Measurements from ENCODE around the gene ACTRT2. TPM values are rescaled to one million over a fixed set of nuclear protein-coding genes. Genes with fewer than 3 reads are reported as not detected.

ACTRT2 gene
- total and polyA plus RNA-seq, 10 of the 15 experiments (the other 5 are each of a cell fraction or from before 2014, with no cell fraction given) = not detected

DNA sequence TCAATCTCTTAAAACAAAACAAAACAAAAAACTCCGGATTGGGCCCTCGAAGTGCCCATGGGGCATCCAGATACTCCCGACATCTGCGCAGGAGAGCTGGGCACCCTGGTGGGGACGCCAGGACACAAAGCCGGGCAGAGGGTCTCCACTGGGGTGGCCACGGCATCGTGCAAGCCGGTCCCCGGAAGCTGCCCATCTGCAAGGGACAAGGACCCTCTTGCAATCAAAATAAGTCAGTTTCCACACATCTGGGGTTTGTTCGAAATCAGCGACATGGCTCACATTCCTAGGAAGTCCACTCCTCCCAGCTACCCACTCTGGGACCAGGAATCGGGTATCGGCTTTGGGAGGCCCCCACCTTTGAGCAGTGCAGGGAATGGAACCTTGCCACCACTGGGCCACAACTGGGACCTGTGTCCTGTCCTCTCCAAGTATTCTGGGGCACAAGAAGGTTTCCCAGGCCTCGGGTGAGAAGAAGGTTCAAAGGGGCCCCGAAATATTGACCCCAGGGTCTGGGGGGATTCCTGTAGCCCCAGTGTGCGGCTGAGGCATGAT is 43.1 kb downstream of the ACTRT2 start:
- intact Hi-C loops (cut with micrococcal nuclease; ENCODE audit: unreplicated experiment) (no loop called here), in situ Hi-C loops (cut with MboI) (no loop called here)
- Histone ChIP-seq H3K27ac (ENCODE audit: control insufficient read depth, insufficient read depth) (no peak overlapping the region), H3K27me3 (replicated peaks in 1 of 2; ENCODE audit: control insufficient read depth in 2 of 2, insufficient read depth in 2 of 2, low read length in 1 of 2) (no peaks in the 10 kb centered on the region; a peak in 2 of 4 replicates), H2AFZ (ENCODE audit: control insufficient read depth, low read depth, low read length) (no peak overlapping the region), H3K4me3 (no peak overlapping the region), H3K4me2 (ENCODE audit: control insufficient read depth, insufficient read depth) (no peak overlapping the region), H3K9ac (ENCODE audit: control insufficient read depth, insufficient read depth, low read length) (no peak overlapping the region), H3K36me3 (ENCODE audit: control insufficient read depth in 2 of 2, insufficient read depth in 2 of 2, low read length in 1 of 2) (no peaks in the 10 kb centered on the region), H3K4me1 (ENCODE audit: control insufficient read depth, insufficient read depth, low read length) (no peaks in the 10 kb centered on the region), H3K9me3 (replicated peaks; ENCODE audit: control insufficient read depth, insufficient read depth, low read length) (no peaks in the 10 kb centered on the region), H4K20me1 (ENCODE audit: control insufficient read depth, insufficient read depth) (no peaks in the 10 kb centered on the region), H3K79me2 (ENCODE audit: control insufficient read depth, insufficient read depth, low read length) (no peaks in the 10 kb centered on the region)
- ChIA-PET CTCF (no interaction called here), POLR2A (no interaction called here), SMC1A (ENCODE audit: uncharacterized antibody, unreplicated experiment) (no interaction called here), RAD21 (ENCODE audit: unreplicated experiment) (no interaction called here)
- 62% methylated on average over 17 of the region's 17 CpGs for WGBS (ENCODE audit: insufficient coverage, insufficient replicate concordance, low lambda C conversion rate, missing lambda C conversion rate)
- no TSS peak for BruUV-seq (replicated peaks)
- FAIRE-seq (no peak), DNase-seq (ENCODE audit: low read depth, low spot score) (no peak), ATAC-seq (no peak)
- TF ChIP-seq SMARCA5 (IDR thresholded peaks at IDR 0.05) = no peak
- TF ChIP-seq NR2C1 (IDR thresholded peaks at IDR 0.05) = no peak
- no peak for TF ChIP-seq JUNB (IDR thresholded peaks at IDR 0.05)
- TF ChIP-seq STAT1 (conservative IDR thresholded peaks at IDR 0.05) = no peak
- TF ChIP-seq, protein P1, sequence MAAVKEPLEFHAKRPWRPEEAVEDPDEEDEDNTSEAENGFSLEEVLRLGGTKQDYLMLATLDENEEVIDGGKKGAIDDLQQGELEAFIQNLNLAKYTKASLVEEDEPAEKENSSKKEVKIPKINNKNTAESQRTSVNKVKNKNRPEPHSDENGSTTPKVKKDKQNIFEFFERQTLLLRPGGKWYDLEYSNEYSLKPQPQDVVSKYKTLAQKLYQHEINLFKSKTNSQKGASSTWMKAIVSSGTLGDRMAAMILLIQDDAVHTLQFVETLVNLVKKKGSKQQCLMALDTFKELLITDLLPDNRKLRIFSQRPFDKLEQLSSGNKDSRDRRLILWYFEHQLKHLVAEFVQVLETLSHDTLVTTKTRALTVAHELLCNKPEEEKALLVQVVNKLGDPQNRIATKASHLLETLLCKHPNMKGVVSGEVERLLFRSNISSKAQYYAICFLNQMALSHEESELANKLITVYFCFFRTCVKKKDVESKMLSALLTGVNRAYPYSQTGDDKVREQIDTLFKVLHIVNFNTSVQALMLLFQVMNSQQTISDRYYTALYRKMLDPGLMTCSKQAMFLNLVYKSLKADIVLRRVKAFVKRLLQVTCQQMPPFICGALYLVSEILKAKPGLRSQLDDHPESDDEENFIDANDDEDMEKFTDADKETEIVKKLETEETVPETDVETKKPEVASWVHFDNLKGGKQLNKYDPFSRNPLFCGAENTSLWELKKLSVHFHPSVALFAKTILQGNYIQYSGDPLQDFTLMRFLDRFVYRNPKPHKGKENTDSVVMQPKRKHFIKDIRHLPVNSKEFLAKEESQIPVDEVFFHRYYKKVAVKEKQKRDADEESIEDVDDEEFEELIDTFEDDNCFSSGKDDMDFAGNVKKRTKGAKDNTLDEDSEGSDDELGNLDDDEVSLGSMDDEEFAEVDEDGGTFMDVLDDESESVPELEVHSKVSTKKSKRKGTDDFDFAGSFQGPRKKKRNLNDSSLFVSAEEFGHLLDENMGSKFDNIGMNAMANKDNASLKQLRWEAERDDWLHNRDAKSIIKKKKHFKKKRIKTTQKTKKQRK (IDR thresholded peaks at IDR 0.05; ENCODE audit: low read depth, low read length) = no peak
- TF ChIP-seq TCF7 (IDR thresholded peaks at IDR 0.05; ENCODE audit: borderline replicate concordance) = no peak
- TF ChIP-seq CBFB (IDR thresholded peaks at IDR 0.05; ENCODE audit: low read depth) = no peak
- TF ChIP-seq, protein P2, sequence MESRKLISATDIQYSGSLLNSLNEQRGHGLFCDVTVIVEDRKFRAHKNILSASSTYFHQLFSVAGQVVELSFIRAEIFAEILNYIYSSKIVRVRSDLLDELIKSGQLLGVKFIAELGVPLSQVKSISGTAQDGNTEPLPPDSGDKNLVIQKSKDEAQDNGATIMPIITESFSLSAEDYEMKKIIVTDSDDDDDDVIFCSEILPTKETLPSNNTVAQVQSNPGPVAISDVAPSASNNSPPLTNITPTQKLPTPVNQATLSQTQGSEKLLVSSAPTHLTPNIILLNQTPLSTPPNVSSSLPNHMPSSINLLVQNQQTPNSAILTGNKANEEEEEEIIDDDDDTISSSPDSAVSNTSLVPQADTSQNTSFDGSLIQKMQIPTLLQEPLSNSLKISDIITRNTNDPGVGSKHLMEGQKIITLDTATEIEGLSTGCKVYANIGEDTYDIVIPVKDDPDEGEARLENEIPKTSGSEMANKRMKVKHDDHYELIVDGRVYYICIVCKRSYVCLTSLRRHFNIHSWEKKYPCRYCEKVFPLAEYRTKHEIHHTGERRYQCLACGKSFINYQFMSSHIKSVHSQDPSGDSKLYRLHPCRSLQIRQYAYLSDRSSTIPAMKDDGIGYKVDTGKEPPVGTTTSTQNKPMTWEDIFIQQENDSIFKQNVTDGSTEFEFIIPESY (IDR thresholded peaks at IDR 0.05) = no peak
- no peak for TF ChIP-seq SIX5 (IDR thresholded peaks at IDR 0.05; ENCODE audit: low read depth, low read length, severe bottlenecking)
- TF ChIP-seq, protein P3, sequence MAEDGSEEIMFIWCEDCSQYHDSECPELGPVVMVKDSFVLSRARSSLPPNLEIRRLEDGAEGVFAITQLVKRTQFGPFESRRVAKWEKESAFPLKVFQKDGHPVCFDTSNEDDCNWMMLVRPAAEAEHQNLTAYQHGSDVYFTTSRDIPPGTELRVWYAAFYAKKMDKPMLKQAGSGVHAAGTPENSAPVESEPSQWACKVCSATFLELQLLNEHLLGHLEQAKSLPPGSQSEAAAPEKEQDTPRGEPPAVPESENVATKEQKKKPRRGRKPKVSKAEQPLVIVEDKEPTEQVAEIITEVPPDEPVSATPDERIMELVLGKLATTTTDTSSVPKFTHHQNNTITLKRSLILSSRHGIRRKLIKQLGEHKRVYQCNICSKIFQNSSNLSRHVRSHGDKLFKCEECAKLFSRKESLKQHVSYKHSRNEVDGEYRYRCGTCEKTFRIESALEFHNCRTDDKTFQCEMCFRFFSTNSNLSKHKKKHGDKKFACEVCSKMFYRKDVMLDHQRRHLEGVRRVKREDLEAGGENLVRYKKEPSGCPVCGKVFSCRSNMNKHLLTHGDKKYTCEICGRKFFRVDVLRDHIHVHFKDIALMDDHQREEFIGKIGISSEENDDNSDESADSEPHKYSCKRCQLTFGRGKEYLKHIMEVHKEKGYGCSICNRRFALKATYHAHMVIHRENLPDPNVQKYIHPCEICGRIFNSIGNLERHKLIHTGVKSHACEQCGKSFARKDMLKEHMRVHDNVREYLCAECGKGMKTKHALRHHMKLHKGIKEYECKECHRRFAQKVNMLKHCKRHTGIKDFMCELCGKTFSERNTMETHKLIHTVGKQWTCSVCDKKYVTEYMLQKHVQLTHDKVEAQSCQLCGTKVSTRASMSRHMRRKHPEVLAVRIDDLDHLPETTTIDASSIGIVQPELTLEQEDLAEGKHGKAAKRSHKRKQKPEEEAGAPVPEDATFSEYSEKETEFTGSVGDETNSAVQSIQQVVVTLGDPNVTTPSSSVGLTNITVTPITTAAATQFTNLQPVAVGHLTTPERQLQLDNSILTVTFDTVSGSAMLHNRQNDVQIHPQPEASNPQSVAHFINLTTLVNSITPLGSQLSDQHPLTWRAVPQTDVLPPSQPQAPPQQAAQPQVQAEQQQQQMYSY (CRISPR knock-in tag; IDR thresholded peaks at IDR 0.05) = no peak
- no peak for TF ChIP-seq EP300 (IDR thresholded peaks at IDR 0.05; ENCODE audit: borderline replicate concordance in 1 of 2, control insufficient read depth in 1 of 2, low read depth in 2 of 2, low read length in 2 of 2)
- no peak for TF ChIP-seq STAT3 (IDR thresholded peaks at IDR 0.05; ENCODE audit: low read depth, low read length)
- no peak for TF ChIP-seq LARP7 (IDR thresholded peaks at IDR 0.05)
- TF ChIP-seq, protein P4, sequence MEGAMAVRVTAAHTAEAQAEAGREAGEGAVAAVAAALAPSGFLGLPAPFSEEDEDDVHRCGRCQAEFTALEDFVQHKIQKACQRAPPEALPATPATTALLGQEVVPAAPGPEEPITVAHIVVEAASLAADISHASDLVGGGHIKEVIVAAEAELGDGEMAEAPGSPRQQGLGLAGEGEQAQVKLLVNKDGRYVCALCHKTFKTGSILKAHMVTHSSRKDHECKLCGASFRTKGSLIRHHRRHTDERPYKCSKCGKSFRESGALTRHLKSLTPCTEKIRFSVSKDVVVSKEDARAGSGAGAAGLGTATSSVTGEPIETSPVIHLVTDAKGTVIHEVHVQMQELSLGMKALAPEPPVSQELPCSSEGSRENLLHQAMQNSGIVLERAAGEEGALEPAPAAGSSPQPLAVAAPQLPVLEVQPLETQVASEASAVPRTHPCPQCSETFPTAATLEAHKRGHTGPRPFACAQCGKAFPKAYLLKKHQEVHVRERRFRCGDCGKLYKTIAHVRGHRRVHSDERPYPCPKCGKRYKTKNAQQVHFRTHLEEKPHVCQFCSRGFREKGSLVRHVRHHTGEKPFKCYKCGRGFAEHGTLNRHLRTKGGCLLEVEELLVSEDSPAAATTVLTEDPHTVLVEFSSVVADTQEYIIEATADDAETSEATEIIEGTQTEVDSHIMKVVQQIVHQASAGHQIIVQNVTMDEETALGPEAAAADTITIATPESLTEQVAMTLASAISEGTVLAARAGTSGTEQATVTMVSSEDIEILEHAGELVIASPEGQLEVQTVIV (IDR thresholded peaks at IDR 0.05; ENCODE audit: borderline replicate concordance, partially characterized antibody) = no peak

All from GM12878 (cell line).